H1 (cell line): ENCODE data around the gene LSM4. TPM values are rescaled to one million over a fixed set of nuclear protein-coding genes. Genes with fewer than 3 reads are reported as not detected.

Experiments used
- CTCF ChIA-PET: fragments of 300-600 bp; sonication (Branson Sonifier 250); formaldehyde crosslinking; loops from one replicate; lab custom pipeline; 2021; ENCODE audit not compliant: partially characterized antibody; lab: Charles Lee
- POLR2A ChIA-PET: fragments of 300-600 bp; sonication (Branson Sonifier 250); formaldehyde crosslinking; loops from one replicate; lab custom pipeline; 2021; ENCODE audit warnings: inconsistent platforms; ENCODE audit not compliant: partially characterized antibody; lab: Charles Lee
- DNase-seq, 2 experiments: peaks; one replicate each; pipeline versions ENCODE4 v3.0.0 to v3.0.0-alpha.2; 2010 to 2022; ENCODE audit warnings: low spot score in 2 of 2, low read depth in 1 of 2, mixed read lengths in 1 of 2
- FAIRE-seq: peaks from 2 replicates; lab custom pipeline; 2011; peaks lifted over from hg19 to GRCh38; lab: Jason Lieb, UNC
- H2AFZ ChIP-seq: 2 replicates; pipeline ENCODE4 v1.8.1; 2012; ENCODE audit warnings: low read length, inconsistent platforms
- H2AK5ac ChIP-seq: 2 replicates; pipeline ENCODE4 v1.6.1; 2013; ENCODE audit warnings: low read depth, low read length
- H2BK120ac ChIP-seq: replicated peaks from 2 replicates; pipeline ENCODE3; 2013; ENCODE audit warnings: low read depth, low read length, inconsistent platforms
- H2BK12ac ChIP-seq: 2 replicates; pipeline ENCODE4 v1.6.1; 2013; ENCODE audit warnings: low read depth, low read length
- H2BK15ac ChIP-seq: 2 replicates; pipeline ENCODE4 v1.6.1; 2013; ENCODE audit warnings: low read length
- H2BK20ac ChIP-seq: 2 replicates; pipeline ENCODE4 v1.6.1; 2013; ENCODE audit warnings: low read length
- H2BK5ac ChIP-seq: 2 replicates; pipeline ENCODE4 v1.6.1; 2013; ENCODE audit warnings: low read depth, low read length
- H3K14ac ChIP-seq: 2 replicates; pipeline ENCODE4 v1.6.1; 2013; ENCODE audit warnings: inconsistent platforms; ENCODE audit not compliant: insufficient read length
- H3K18ac ChIP-seq: 2 replicates; pipeline ENCODE4 v1.6.1; 2013; ENCODE audit warnings: low read length; ENCODE audit errors: extremely low read depth
- H3K23ac ChIP-seq: 2 replicates; pipeline ENCODE4 v1.6.1; 2013; ENCODE audit warnings: inconsistent platforms; ENCODE audit not compliant: insufficient read length
- H3K23me2 ChIP-seq: 2 replicates; pipeline ENCODE4 v1.6.1; 2013; ENCODE audit warnings: low read depth, low read length
- H3K27ac ChIP-seq: 2 replicates; pipeline ENCODE4 v1.6.1; 2011; ENCODE audit warnings: low read depth, low read length, inconsistent platforms
- H3K27me3 ChIP-seq, 4 experiments: replicated peaks in 1 of 4; 1 replicate in 1 of 4; 2 replicates in 3 of 4; pipeline versions ENCODE4 v1.6.1 to v1.8.1; 2011 to 2013; ENCODE audit warnings: low read length in 3 of 4, mild to moderate bottlenecking in 3 of 4, inconsistent platforms in 2 of 4, mixed read lengths in 2 of 4, moderate library complexity in 1 of 4; ENCODE audit not compliant: control insufficient read depth in 3 of 4, insufficient read depth in 3 of 4; ENCODE audit errors: extremely low read depth in 1 of 4
- H3K36me3 ChIP-seq, 4 experiments: 2 replicates each; pipeline versions ENCODE4 v1.6.1 to v1.8.1; 2011 to 2013; ENCODE audit warnings: mild to moderate bottlenecking in 4 of 4, low read length in 3 of 4, moderate library complexity in 2 of 4, control low read depth in 1 of 4, inconsistent platforms in 1 of 4; ENCODE audit not compliant: insufficient read depth in 4 of 4, control insufficient read depth in 2 of 4
- H3K4ac ChIP-seq: replicated peaks from 2 replicates; pipeline ENCODE3; 2013; ENCODE audit warnings: low read length, low read depth, mixed read lengths, inconsistent platforms; ENCODE audit not compliant: insufficient read length
- H3K4me1 ChIP-seq, 4 experiments: replicated peaks in 1 of 4; 1 replicate in 1 of 4; 2 replicates in 3 of 4; pipeline versions ENCODE4 v1.6.1 to v1.8.1; 2011 to 2013; ENCODE audit warnings: low read length in 3 of 4, inconsistent platforms in 2 of 4, mixed read lengths in 1 of 4; ENCODE audit not compliant: insufficient read depth in 4 of 4, control insufficient read depth in 3 of 4
- H3K4me2 ChIP-seq, 2 experiments: 2 replicates each; pipeline versions ENCODE4 v1.6.1 to v1.8.1; 2011 to 2013; ENCODE audit warnings: low read depth in 2 of 2, low read length in 2 of 2, control low read depth in 1 of 2, inconsistent platforms in 1 of 2, mild to moderate bottlenecking in 1 of 2; ENCODE audit not compliant: insufficient read depth in 1 of 2
- H3K4me3 ChIP-seq, 4 experiments: fragments of 200-600, 300-600 bp in 1 of 4; sonication (generic), shearing (Covaris generic), sonication (Bioruptor Twin) in 1 of 4; 2 replicates each; pipeline versions ENCODE4 v1.5.1 to v1.8.1; 2011 to 2016; ENCODE audit warnings: low read length in 4 of 4, low read depth in 3 of 4, control low read depth in 2 of 4, inconsistent platforms in 2 of 4, mild to moderate bottlenecking in 2 of 4, mixed read lengths in 1 of 4, moderate library complexity in 1 of 4; ENCODE audit not compliant: insufficient read depth in 2 of 4; ENCODE audit errors: extremely low read depth in 1 of 4
- H3K56ac ChIP-seq: replicated peaks from 2 replicates; pipeline ENCODE3; 2013; ENCODE audit warnings: low read depth, mild to moderate bottlenecking, mixed read lengths, low read length, inconsistent platforms; ENCODE audit not compliant: insufficient read length
- H3K79me1 ChIP-seq: 2 replicates; pipeline ENCODE4 v1.6.1; 2013; ENCODE audit warnings: low read depth, low read length, control low read depth
- H3K79me2 ChIP-seq, 2 experiments: 2 replicates each; pipeline versions ENCODE4 v1.6.1 to v1.8.1; 2012 to 2013; ENCODE audit warnings: low read length in 2 of 2, mild to moderate bottlenecking in 2 of 2, inconsistent platforms in 1 of 2; ENCODE audit not compliant: insufficient read depth in 2 of 2, control insufficient read depth in 1 of 2
- H3K9ac ChIP-seq, 4 experiments: replicated peaks in 1 of 4; 1 replicate in 1 of 4; 2 replicates in 3 of 4; pipeline versions ENCODE4 v1.6.1 to v1.8.1; 2011 to 2013; ENCODE audit warnings: low read depth in 3 of 4, low read length in 3 of 4, control low read depth in 2 of 4, mild to moderate bottlenecking in 2 of 4, moderate library complexity in 2 of 4, inconsistent platforms in 1 of 4; ENCODE audit errors: extremely low read depth in 1 of 4
- H3K9me3 ChIP-seq, 2 experiments: 2 replicates each; pipeline versions ENCODE4 v1.6.1 to v1.8.1; 2012 to 2013; ENCODE audit warnings: mild to moderate bottlenecking in 2 of 2, moderate library complexity in 2 of 2, control low read depth in 1 of 2, inconsistent platforms in 1 of 2, low read depth in 1 of 2, low read length in 1 of 2, mixed read lengths in 1 of 2; ENCODE audit not compliant: insufficient read depth in 2 of 2
- H4K20me1 ChIP-seq, 2 experiments: replicated peaks in 1 of 2; 2 replicates each; pipeline versions ENCODE3 to v1.8.1; 2011 to 2013; ENCODE audit warnings: inconsistent platforms in 2 of 2, low read length in 2 of 2, mild to moderate bottlenecking in 1 of 2; ENCODE audit not compliant: insufficient read depth in 2 of 2, control insufficient read depth in 1 of 2
- H4K5ac ChIP-seq: 2 replicates; pipeline ENCODE4 v1.6.1; 2013; ENCODE audit warnings: low read length, low read depth, mixed read lengths, inconsistent platforms; ENCODE audit not compliant: insufficient read length
- H4K8ac ChIP-seq: 2 replicates; pipeline ENCODE4 v1.8.0; 2013; ENCODE audit warnings: mild to moderate bottlenecking, moderate library complexity, low read length, inconsistent platforms; ENCODE audit not compliant: insufficient read depth; ENCODE audit errors: extremely low read depth
- H4K91ac ChIP-seq: replicated peaks from 2 replicates; pipeline ENCODE3; 2013; ENCODE audit warnings: low read length, mixed read lengths, inconsistent platforms; ENCODE audit not compliant: insufficient read length
- CEBPB ChIP-seq: IDR thresholded peaks from 2 replicates; pipeline ENCODE4 v1.6.1; 2012; ENCODE audit warnings: low read depth, low read length
- RAD21 ChIP-seq, 2 experiments: IDR thresholded peaks in 1 of 2; conservative IDR thresholded peaks in 1 of 2; 2 replicates each; pipeline ENCODE4 v1.6.1; 2011; ENCODE audit warnings: low read depth in 2 of 2, low read length in 2 of 2, improper control_type of control experiment in 1 of 2, inconsistent platforms in 1 of 2, mild to moderate bottlenecking in 1 of 2, moderate library complexity in 1 of 2
- SP2 ChIP-seq: IDR thresholded peaks from 2 replicates; pipeline ENCODE4 v1.6.1; 2012; ENCODE audit warnings: mild to moderate bottlenecking, low read length, inconsistent platforms
- TEAD4 ChIP-seq: IDR thresholded peaks from 2 replicates; pipeline ENCODE4 v1.6.1; 2012; ENCODE audit warnings: low read depth, low read length, inconsistent platforms, mixed read lengths
- WGBS, 2 experiments: shearing (Covaris generic) in 1 of 2; methylation state at CpG; one replicate each; pipeline versions ENCODE4 v1.1.6 to v1.1.7; 2013 to 2015; ENCODE audit warnings: low lambda C conversion rate in 2 of 2, mixed read lengths in 2 of 2, inconsistent platforms in 1 of 2, low coverage in 1 of 2, missing lambda C conversion rate in 1 of 2; ENCODE audit not compliant: insufficient replicate concordance in 2 of 2, insufficient coverage in 1 of 2, insufficient read length in 1 of 2; ENCODE audit errors: extremely low coverage in 1 of 2, missing lambda C conversion rate in 1 of 2; 5-methylcytosine and 5-hydroxymethylcytosine counted together
- polyA plus RNA-seq, 7 experiments: library from polyadenylated mRNA; depleted of rRNA in 3 of 7; stranded (reverse) in 5 of 7; unstranded in 2 of 7; fragments of >200 nt in 5 of 7; fragments of 200-250 nt in 2 of 7; gene quantifications; 1 replicate in 5 of 7; 2 replicates in 1 of 7; 4 replicates in 1 of 7; pipeline versions ENCODE4 v1.2.1 to v1.2.3, GENCODE V29; 2011 to 2013; ENCODE audit warnings: missing spikeins in 2 of 7, mixed read lengths in 2 of 7
- total RNA-seq: library from RNA; stranded (reverse); fragmentation: NEBNext Ultra II Directional; extraction: Animal tissue kit (Norgen Biotek cat#: 25700); gene quantifications from 2 replicates; pipeline ENCODE4 v1.2.1, GENCODE V29; 2021

Gene LSM4
- total and polyA plus RNA-seq, 2 of the 8 experiments (the other 6 are each of a cell fraction or from before 2014, with no cell fraction given) = 302 to 319 TPM

DNA sequence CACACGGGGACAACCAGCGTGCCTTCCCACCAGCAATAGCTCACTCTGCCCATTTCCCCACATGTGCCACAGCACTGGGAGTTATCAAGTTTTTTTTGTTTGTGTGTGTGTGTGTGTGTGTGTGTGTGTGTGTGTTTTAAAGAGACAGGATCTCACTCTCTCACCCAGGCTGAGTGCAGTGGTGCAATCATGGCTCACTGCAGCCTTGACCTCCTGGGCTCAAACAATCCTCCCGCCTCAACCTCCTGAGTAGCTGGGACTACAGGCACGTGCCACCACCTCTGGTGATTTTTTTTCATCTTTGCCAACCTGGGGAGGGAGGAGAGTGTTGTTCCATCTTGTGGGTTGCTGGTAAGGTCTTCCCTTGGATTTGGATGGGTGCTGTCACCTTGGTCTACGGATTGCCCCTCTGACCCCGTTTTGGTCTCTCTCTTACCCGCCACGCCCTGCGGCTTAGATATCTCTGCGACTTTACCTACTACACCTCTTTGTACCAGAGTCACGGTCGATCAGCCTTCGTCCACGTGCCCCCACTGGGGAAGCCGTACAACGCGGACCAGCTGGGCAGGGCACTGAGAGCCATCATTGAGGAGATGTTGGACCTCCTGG is 40.2 kb upstream of the LSM4 start:
- H3K27ac ChIP-seq = no peak overlapping the region
- TF ChIP-seq CEBPB (no peak), SP2 (no peak), TEAD4 (no peak), RAD21 (IDR thresholded peaks at IDR 0.05 in 1 of 2, conservative IDR thresholded peaks at IDR 0.05 in 1 of 2; ENCODE audit: low read depth in 2 of 2, low read length in 2 of 2) (no peak)

More for the DNA sequence above, 40.2 kb upstream of the LSM4 start:
- peaks cover 1 to 8% (median 5%) of the 10 kb centered on the region in 4 experiments; a peak in 5 of 7 replicates for H3K4me1 ChIP-seq
- H3K36me3 ChIP-seq = peaks cover 0 to 4% (median 2%) of the 10 kb centered on the region in 4 experiments; a peak in 2 of 8 replicates
- no peaks in the 10 kb centered on the region for H3K79me1 ChIP-seq
- no peak overlapping the region; a peak in 1 of 7 replicates for H3K9ac ChIP-seq
- no peak overlapping the region for H3K4me3 ChIP-seq
- H3K18ac ChIP-seq = peak overlapping the region; percentile 71
- peak overlapping the region; percentile 89 for H2BK5ac ChIP-seq
- no peaks in the 10 kb centered on the region for H3K9me3 ChIP-seq
- H3K56ac ChIP-seq = no peak overlapping the region
- CTCF ChIA-PET = interaction anchor here (0.7 to 4.7 kb wide), 8 partner anchors 11 to 63 kb away, joined by 3 to 27 read pairs (median 6); partner anchors contain the start of gene GDF15
- no peaks in the 10 kb centered on the region for H4K20me1 ChIP-seq
- peak overlapping the region; percentile 69 for H4K91ac ChIP-seq
- no peak overlapping the region for H3K23ac ChIP-seq
- peak overlapping the region; percentile 96 for H2BK12ac ChIP-seq
- H2BK15ac ChIP-seq = peak overlapping the region; percentile 92
- H2BK120ac ChIP-seq = no peak overlapping the region
- H4K8ac ChIP-seq = peak overlapping the region; percentile 32; the same call in 1 of the 2 replicates
- H3K14ac ChIP-seq = no peak overlapping the region
- no peaks in the 10 kb centered on the region for H3K27me3 ChIP-seq
- WGBS, 2 experiments = 96% methylated on average over 17 of the region's 17 CpGs; no CpG with 5 or more reads in 1 of the 2 experiments
- POLR2A ChIA-PET = interaction anchor here (0.6 to 4.0 kb wide), 11 partner anchors 10 to 82 kb away, joined by 3 to 20 read pairs (median 3); partner anchors contain the start of genes GDF15 and JUND
- peak overlapping the region; percentile 25; the same call in 1 of the 2 replicates for H2AK5ac ChIP-seq
- DNase-seq (no peak), FAIRE-seq (no peak)
- peak overlapping the region; percentile 72; the same call in 1 of the 2 replicates for H2BK20ac ChIP-seq
- no peaks in the 10 kb centered on the region for H3K79me2 ChIP-seq
- H3K4me2 ChIP-seq = no peak overlapping the region
- no peak overlapping the region for H4K5ac ChIP-seq
- H3K23me2 ChIP-seq = no peaks in the 10 kb centered on the region
- H2AFZ ChIP-seq = no peak overlapping the region
- peak overlapping the region; percentile 48 for H3K4ac ChIP-seq
